ENCODE data around the gene RAMAC. TPM values are rescaled to one million over a fixed set of nuclear protein-coding genes. Genes with fewer than 3 reads are reported as not detected.

Gene RAMAC
- total and polyA plus RNA-seq, 10 of the 15 experiments (the other 5 are each of a cell fraction or from before 2014, with no cell fraction given) = 22.4 to 109 (median 41.7) TPM

- no peak overlapping the region for H3K27ac ChIP-seq (ENCODE audit: control insufficient read depth, insufficient read depth)
- FAIRE-seq (no peak), ATAC-seq (no peak), DNase-seq (ENCODE audit: low read depth, low spot score) (no peak)
- peak overlapping the region; percentile 62; the same call in 1 of the 2 replicates for H3K4me2 ChIP-seq (ENCODE audit: control insufficient read depth, insufficient read depth)
- no peak overlapping the region for H3K9ac ChIP-seq (ENCODE audit: control insufficient read depth, insufficient read depth, low read length)
- SMC1A ChIA-PET (ENCODE audit: uncharacterized antibody, unreplicated experiment) = no interaction called here
- intact Hi-C loops (cut with micrococcal nuclease; ENCODE audit: unreplicated experiment) (no loop called here), in situ Hi-C loops (cut with MboI) (no loop called here)
- POLR2A ChIA-PET = no interaction called here
- H3K36me3 ChIP-seq (ENCODE audit: control insufficient read depth in 2 of 2, insufficient read depth in 2 of 2, low read length in 1 of 2) = no peaks in the 10 kb centered on the region
- 0 out of 2 replicates have a peak overlapping the region, but pooled peaks have one; percentile 4 for H3K4me3 ChIP-seq
- WGBS (ENCODE audit: insufficient coverage, insufficient replicate concordance, low lambda C conversion rate, missing lambda C conversion rate) = 61% methylated on average over 13 of the region's 13 CpGs
- H3K79me2 ChIP-seq (ENCODE audit: control insufficient read depth, insufficient read depth, low read length) = no peaks in the 10 kb centered on the region
- peaks cover 4 to 28% of the 10 kb centered on the region in 2 experiments for H3K27me3 ChIP-seq (replicated peaks in 1 of 2; ENCODE audit: control insufficient read depth in 2 of 2, insufficient read depth in 2 of 2, low read length in 1 of 2)
- no peak overlapping the region for H2AFZ ChIP-seq (ENCODE audit: control insufficient read depth, low read depth, low read length)
- H3K9me3 ChIP-seq (replicated peaks; ENCODE audit: control insufficient read depth, insufficient read depth, low read length) = no peaks in the 10 kb centered on the region
- no TSS peak for BruUV-seq (replicated peaks)
- CTCF ChIA-PET = no interaction called here
- H3K4me1 ChIP-seq (ENCODE audit: control insufficient read depth, insufficient read depth, low read length) = peaks cover 17% of the 10 kb centered on the region
- RAD21 ChIA-PET (ENCODE audit: unreplicated experiment) = no interaction called here
- peaks cover 6% of the 10 kb centered on the region; the same call in 1 of the 2 replicates for H4K20me1 ChIP-seq (ENCODE audit: control insufficient read depth, insufficient read depth)
- TF ChIP-seq JUND (IDR thresholded peaks at IDR 0.05; ENCODE audit: low read depth, low read length) = no peak
- no peak for TF ChIP-seq CBFB (IDR thresholded peaks at IDR 0.05; ENCODE audit: low read depth)
- TF ChIP-seq TBL1XR1 (IDR thresholded peaks at IDR 0.05; ENCODE audit: low read depth, low read length) = no peak
- TF ChIP-seq SUZ12 (IDR thresholded peaks at IDR 0.05; ENCODE audit: unreplicated experiment) = no peak
- no peak for TF ChIP-seq PAX5 (IDR thresholded peaks at IDR 0.05; ENCODE audit: borderline replicate concordance, low read depth, low read length)
- no peak for TF ChIP-seq NR2C2 (IDR thresholded peaks at IDR 0.05; ENCODE audit: borderline replicate concordance, control insufficient read depth, insufficient read length, low read depth)
- no peak for TF ChIP-seq ATF7 (IDR thresholded peaks at IDR 0.05; ENCODE audit: low read depth)
- no peak for TF ChIP-seq ZBTB4 (CRISPR knock-in tag; IDR thresholded peaks at IDR 0.05)
- no peak for TF ChIP-seq NR2F1 (conservative IDR thresholded peaks at IDR 0.05)
- no peak for TF ChIP-seq EGR1 (IDR thresholded peaks at IDR 0.05; ENCODE audit: borderline replicate concordance in 1 of 2, low read depth in 2 of 2, low read length in 2 of 2)
- TF ChIP-seq SPI1 (IDR thresholded peaks at IDR 0.05; ENCODE audit: borderline replicate concordance, insufficient read depth, low read depth, low read length) = no peak
- no peak for TF ChIP-seq MXI1 (IDR thresholded peaks at IDR 0.05; ENCODE audit: low read depth, low read length)
- no peak for TF ChIP-seq E4F1 (IDR thresholded peaks at IDR 0.05; ENCODE audit: borderline replicate concordance, partially characterized antibody)
- TF ChIP-seq, protein P1, sequence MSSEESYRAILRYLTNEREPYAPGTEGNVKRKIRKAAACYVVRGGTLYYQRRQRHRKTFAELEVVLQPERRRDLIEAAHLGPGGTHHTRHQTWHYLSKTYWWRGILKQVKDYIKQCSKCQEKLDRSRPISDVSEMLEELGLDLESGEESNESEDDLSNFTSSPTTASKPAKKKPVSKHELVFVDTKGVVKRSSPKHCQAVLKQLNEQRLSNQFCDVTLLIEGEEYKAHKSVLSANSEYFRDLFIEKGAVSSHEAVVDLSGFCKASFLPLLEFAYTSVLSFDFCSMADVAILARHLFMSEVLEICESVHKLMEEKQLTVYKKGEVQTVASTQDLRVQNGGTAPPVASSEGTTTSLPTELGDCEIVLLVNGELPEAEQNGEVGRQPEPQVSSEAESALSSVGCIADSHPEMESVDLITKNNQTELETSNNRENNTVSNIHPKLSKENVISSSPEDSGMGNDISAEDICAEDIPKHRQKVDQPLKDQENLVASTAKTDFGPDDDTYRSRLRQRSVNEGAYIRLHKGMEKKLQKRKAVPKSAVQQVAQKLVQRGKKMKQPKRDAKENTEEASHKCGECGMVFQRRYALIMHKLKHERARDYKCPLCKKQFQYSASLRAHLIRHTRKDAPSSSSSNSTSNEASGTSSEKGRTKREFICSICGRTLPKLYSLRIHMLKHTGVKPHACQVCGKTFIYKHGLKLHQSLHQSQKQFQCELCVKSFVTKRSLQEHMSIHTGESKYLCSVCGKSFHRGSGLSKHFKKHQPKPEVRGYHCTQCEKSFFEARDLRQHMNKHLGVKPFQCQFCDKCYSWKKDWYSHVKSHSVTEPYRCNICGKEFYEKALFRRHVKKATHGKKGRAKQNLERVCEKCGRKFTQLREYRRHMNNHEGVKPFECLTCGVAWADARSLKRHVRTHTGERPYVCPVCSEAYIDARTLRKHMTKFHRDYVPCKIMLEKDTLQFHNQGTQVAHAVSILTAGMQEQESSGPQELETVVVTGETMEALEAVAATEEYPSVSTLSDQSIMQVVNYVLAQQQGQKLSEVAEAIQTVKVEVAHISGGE (CRISPR knock-in tag; IDR thresholded peaks at IDR 0.05) = no peak
- TF ChIP-seq SMARCA5 (IDR thresholded peaks at IDR 0.05) = no peak
Observed at GRCh38 chr15:82951472-82952157, 34.4 kb upstream of the RAMAC start.
